ENCODE results near the gene TM9SF2.

The TM9SF2 gene, protein sequence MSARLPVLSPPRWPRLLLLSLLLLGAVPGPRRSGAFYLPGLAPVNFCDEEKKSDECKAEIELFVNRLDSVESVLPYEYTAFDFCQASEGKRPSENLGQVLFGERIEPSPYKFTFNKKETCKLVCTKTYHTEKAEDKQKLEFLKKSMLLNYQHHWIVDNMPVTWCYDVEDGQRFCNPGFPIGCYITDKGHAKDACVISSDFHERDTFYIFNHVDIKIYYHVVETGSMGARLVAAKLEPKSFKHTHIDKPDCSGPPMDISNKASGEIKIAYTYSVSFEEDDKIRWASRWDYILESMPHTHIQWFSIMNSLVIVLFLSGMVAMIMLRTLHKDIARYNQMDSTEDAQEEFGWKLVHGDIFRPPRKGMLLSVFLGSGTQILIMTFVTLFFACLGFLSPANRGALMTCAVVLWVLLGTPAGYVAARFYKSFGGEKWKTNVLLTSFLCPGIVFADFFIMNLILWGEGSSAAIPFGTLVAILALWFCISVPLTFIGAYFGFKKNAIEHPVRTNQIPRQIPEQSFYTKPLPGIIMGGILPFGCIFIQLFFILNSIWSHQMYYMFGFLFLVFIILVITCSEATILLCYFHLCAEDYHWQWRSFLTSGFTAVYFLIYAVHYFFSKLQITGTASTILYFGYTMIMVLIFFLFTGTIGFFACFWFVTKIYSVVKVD

GRCh38 chr13:99501184-99501847, at the start of gene TM9SF2:
TSS of gene TM9SF2 (plus strand) at chr13:99501472. CDS start at chr13:99501607, 135 bp downstream.
- in situ Hi-C loops (cut with MboI; ENCODE audit: low sequenced_read_pairs), result no loop called here

- in situ Hi-C loops (cut with MboI; ENCODE audit: low sequenced_read_pairs), result loop anchor here (25.0 kb wide), 1 partner anchor 433 kb away; no protein-coding TSS in a partner anchor
Measured at GRCh38 chr13:99454518-99455183, 46.6 kb upstream of the TM9SF2 start.

DNA sequence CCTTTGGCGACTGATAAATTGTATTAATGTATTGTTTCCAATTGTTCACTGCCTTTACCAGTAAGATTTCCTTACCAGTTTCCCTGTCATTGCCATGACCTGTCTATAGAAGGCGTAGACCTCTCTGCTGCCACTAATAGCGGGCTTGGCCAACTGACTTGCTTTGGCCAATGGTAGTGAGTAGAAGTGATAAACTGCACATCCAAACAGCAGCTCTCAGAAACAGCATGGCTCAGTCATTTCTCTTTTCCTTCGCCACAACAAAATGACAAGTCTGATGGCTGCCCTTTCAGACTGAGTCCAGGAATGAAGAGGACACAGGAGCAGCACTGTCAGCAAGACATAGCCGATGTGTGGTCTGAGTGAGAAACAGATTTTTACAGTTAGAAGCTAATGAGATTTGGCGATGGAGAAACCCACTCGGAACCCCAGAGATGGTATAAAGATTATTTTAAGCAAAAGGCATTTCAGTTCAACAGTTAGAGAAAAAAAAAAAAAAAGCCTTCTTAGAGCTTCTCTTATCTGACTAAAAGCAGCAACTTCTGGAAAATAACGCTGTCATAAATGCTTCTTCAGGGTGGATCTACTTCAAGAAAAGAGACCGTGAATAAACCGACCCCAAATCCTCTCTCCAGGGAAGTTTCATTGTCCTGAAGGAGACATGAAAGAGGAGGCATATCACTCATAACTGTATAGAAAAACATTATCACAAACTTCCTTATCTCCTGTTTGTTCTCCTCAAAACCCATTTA, 42.0 kb upstream of the TM9SF2 start:
- in situ Hi-C loops (cut with MboI; ENCODE audit: low sequenced_read_pairs), result loop anchor here (25.0 kb wide), 1 partner anchor 428 kb away; no protein-coding TSS in a partner anchor

DNA sequence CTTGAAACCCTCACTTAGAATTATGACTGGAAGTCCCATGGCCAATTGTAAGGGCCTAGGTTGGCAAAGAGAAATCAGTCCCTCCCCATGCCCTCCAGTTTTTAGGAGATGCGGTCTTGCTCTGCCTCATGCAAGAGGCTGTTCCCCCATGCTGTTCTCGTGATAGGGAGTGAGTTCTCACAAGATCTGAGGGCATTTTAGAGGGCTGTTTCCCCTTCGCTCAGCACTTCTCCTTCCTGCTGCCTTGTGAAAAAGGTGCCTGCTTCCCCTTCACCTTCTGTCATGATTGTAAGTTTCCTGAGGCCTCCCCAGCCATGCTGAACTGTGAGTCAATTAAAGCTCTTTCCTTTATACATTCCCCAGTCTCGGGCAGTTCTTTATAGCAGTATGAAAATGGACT, 40.5 kb upstream of the TM9SF2 start:
- in situ Hi-C loops (cut with MboI; ENCODE audit: low sequenced_read_pairs), result loop anchor here (25.0 kb wide), 1 partner anchor 426 kb away; no protein-coding TSS in a partner anchor

DNA sequence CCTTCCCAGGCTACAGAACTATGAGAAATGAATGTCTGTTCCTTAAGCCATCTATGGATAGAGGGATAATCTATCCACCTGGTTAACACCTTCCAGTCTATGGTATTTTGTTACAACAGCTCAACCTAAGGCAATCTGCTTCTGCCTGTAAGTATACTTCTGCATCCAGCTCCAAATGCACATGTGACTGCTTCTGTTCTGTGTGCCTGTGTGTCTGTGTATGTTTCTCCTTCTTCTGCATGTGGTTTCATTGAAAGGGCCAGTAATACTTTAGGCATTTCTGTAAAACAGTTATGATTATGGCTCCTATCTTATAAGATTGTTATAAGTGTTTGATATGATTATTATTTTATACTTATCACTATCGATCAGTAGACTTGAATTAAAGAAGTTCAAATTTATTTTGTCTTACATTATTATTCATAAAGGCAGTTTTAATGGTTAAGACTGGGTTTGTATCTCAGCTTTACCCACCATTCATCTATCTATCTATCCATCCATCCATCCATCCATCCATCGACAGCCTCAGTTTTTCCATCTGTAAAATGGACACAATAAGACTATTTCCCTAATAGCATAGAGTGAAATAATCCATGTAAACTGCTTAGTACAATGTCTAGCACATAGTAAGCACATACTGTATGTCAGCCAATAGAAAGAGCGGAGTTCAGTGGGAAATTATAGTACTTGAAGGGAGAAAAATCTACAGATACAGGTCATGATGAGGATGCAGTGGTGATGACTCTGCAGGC, 37.5 kb upstream of the TM9SF2 start:
- in situ Hi-C loops (cut with MboI; ENCODE audit: low sequenced_read_pairs), result loop anchor here (25.0 kb wide), 1 partner anchor 423 kb away; no protein-coding TSS in a partner anchor

GRCh38 chr13:99464441-99464949, 36.8 kb upstream of the TM9SF2 start:
- in situ Hi-C loops (cut with MboI; ENCODE audit: low sequenced_read_pairs), result loop anchor here (25.0 kb wide), 1 partner anchor 423 kb away; no protein-coding TSS in a partner anchor

DNA sequence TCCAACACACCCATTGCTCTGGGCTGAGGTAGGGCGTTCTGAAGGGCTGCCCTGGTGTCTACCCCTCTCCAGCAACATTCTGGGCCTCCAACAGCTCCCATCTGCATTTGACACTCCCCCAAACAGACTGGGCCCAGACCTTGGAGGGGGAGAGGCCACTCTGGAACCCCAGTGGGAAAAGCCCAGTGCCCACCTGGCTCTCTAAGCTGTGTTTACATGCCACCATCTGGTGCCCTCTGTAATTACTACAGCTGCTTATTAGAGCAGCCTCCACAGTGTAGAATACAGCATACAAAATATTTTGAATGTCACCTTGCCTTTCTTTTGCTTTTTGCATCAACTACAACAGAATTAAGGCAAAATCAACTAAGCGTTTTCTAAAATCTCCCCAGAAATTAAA, 35.8 kb upstream of the TM9SF2 start:
- in situ Hi-C loops (cut with MboI; ENCODE audit: low sequenced_read_pairs), result loop anchor here (25.0 kb wide), 1 partner anchor 422 kb away; no protein-coding TSS in a partner anchor

DNA sequence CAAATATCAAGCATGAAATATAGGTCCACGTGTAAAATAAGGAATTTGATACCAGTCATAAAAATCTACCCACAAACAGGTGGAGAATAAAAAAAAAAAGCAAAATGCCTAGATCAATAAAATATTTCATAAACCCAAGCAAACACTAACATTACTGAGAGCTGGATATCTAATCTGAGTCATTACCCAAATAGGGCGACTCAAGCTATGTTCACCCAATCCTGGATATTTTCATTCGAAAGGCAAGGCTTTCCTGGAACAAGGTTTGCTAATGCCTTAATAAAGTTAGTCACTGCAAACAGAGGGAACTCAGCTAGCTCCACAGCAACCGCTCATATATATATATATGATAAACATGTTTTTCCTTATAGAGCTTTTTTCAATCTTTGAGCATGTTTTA, 33.5 kb upstream of the TM9SF2 start:
- in situ Hi-C loops (cut with MboI; ENCODE audit: low sequenced_read_pairs), result loop anchor here (25.0 kb wide), 1 partner anchor 420 kb away; no protein-coding TSS in a partner anchor

DNA sequence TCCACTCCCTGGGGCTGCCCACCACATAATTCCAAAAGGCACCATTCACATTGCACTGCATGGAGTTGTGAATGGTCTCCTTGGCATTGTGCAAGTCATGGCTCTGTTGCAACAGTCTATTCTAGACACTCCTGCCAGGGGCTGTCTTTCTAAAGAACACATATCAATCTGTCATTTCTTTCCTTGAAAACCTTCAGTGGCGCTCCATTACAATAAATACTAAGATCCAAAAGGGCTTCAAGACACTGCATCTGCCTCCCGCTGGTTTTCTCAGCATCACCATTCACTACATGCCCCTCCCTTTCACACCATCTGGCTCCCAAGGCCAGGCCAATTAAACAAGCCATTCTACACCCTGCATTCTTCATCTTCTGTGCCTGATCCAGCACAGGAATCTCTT, 32.2 kb upstream of the TM9SF2 start:
- in situ Hi-C loops (cut with MboI; ENCODE audit: low sequenced_read_pairs), result loop anchor here (25.0 kb wide), 1 partner anchor 418 kb away; no protein-coding TSS in a partner anchor

GRCh38 chr13:99470027-99470426, 31.2 kb upstream of the TM9SF2 start:
- in situ Hi-C loops (cut with MboI; ENCODE audit: low sequenced_read_pairs), result loop anchor here (25.0 kb wide), 1 partner anchor 417 kb away; no protein-coding TSS in a partner anchor

DNA sequence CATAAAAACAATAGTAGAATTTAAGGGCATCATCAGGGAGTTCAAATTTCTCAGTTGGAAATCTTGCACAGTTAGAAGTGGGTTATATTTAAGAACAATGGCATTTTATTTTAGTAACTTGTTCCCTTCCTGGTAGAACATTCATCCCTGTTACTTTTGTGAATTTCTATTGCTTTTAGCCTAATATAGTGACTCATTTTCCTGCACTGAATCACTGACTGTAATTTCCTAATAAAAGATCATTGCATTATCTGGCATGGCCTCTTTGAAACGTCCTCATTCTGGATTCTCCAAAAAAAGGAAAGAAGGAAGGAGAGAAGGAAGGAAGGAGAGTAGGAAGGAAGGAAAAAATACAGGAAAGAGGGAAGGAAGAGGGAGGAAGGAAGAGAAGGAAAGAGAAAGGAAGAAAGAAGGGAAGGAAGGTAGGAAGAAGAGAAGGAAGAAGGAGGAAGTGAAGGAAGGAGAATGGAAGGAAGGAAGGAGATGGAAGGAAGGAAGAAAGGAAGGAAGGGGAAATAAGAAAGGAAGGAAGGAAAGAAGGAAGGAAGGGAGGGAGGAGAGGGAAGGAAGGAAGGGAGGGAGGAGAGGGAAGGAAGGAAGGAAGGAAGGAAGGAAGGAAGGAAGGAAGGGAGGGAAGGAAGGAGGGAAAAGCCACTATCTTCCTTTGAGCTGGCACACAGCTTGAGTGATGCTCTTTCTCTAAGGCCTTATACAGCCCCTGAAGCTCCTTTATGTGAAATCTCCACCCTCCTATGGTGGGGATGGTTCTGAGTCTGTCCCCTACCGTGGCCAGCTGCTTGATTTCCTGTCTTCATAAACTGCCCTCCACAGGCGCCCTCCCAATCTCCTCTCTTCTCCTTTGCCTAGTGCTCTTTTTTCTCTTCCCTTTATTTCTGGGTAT, 29.8 kb upstream of the TM9SF2 start:
- in situ Hi-C loops (cut with MboI; ENCODE audit: low sequenced_read_pairs), result loop anchor here (25.0 kb wide), 1 partner anchor 416 kb away; no protein-coding TSS in a partner anchor

GRCh38 chr13:99472122-99472440, 29.2 kb upstream of the TM9SF2 start:
- in situ Hi-C loops (cut with MboI; ENCODE audit: low sequenced_read_pairs), result loop anchor here (25.0 kb wide), 1 partner anchor 415 kb away; no protein-coding TSS in a partner anchor

DNA sequence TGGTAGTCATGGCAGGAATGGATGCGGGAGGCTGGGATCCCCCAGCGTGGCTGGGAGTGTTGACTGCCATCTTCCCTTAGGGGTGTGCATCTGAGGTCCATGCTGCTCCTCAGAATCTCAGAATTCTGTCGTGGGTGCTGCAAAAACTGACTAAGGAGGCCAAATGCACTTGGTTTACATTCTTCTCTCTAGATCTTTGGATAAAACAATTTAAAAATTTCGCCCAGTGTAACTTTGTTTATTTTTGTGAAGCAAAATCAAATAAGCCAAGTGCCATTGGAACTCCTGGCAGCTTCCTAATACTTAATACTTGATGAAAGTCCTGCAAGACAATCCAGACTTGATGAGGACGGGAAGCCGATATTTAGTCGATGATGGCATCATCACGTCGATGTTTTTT, 27.8 kb upstream of the TM9SF2 start:
- in situ Hi-C loops (cut with MboI; ENCODE audit: low sequenced_read_pairs), result loop anchor here (25.0 kb wide), 1 partner anchor 414 kb away; no protein-coding TSS in a partner anchor

- in situ Hi-C loops (cut with MboI; ENCODE audit: low sequenced_read_pairs), result no loop called here
Measured at GRCh38 chr13:99476648-99477047, 24.6 kb upstream of the TM9SF2 start.

- in situ Hi-C loops (cut with MboI; ENCODE audit: low sequenced_read_pairs), result no loop called here
Measured at GRCh38 chr13:99477493-99477892, 23.8 kb upstream of the TM9SF2 start.

GRCh38 chr13:99481366-99481765, 19.9 kb upstream of the TM9SF2 start:
- in situ Hi-C loops (cut with MboI; ENCODE audit: low sequenced_read_pairs), result no loop called here

DNA sequence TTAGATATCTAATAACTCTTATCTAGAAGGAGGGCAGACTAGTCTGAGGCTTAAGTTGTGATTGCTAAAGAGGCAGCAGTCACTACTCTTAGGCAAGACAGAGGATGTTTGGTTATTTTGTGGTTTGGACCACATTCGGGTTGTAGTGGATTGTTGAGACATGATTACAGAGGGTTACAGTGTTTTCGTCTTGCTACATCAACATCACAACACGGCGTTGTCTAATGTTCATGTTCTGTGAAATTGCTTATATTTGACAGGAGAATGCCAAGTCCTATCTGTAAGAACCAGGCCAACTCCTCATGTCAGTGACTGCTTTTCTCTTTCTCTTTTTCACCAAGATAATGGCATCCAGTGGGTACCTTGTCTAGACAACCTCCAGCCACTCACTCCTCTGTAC, 16.8 kb upstream of the TM9SF2 start:
- in situ Hi-C loops (cut with MboI; ENCODE audit: low sequenced_read_pairs), result no loop called here

GRCh38 chr13:99486996-99487395, 14.3 kb upstream of the TM9SF2 start:
- in situ Hi-C loops (cut with MboI; ENCODE audit: low sequenced_read_pairs), result no loop called here

Measured in HL-60/S4 (cell line).